ENCODE measurements around the gene RAB9A.

- TF ChIP-seq POLR2A (IDR thresholded peaks at IDR 0.05; ENCODE audit: low read depth, low read length) (no peak), CTCF (IDR thresholded peaks at IDR 0.05 in 2 of 3, conservative IDR thresholded peaks at IDR 0.05 in 1 of 3; ENCODE audit: control insufficient read depth in 2 of 3, extremely low read depth in 1 of 3, insufficient read depth in 1 of 3, low read depth in 3 of 3, low read length in 3 of 3) (no peak), CBFB (IDR thresholded peaks at IDR 0.05; ENCODE audit: low read depth) (no peak), RAD51 (IDR thresholded peaks at IDR 0.05) (0 out of 2 replicates have a peak, but pooled peaks have one; percentile 10), HCFC1 (IDR thresholded peaks at IDR 0.05; ENCODE audit: low read length) (no peak)
Measured at GRCh38 chrX:13698432-13698831, 9.5 kb downstream of the RAB9A start.
